Right cardiac atrium (tissue), 5 donors: ENCODE data around the gene TCOF1. TPM values are rescaled to one million over a fixed set of nuclear protein-coding genes. Genes with fewer than 3 reads are reported as not detected.

Experiments
- ATAC-seq, 2 donors: fragments of 200-7000 bp; cut with Tn5 transposase; one replicate each; pipeline versions ENCODE4 v1.8.0 to v1.9.1; 2020; ENCODE audit warnings: moderate library complexity in 2 of 2, mild to moderate bottlenecking in 1 of 2
- DNase-seq, 3 donors: peaks; one replicate each; pipeline ENCODE4 v3.0.0-alpha.2; 2020
- H3K27ac ChIP-seq: one replicate; pipeline ENCODE4 v1.5.1; 2013; ENCODE audit warnings: mild to moderate bottlenecking, low read length, control low read depth, moderate library complexity
- H3K27me3 ChIP-seq: one replicate; pipeline ENCODE4 v1.6.1; 2013; ENCODE audit not compliant: control insufficient read depth, insufficient read depth
- H3K4me1 ChIP-seq: one replicate; pipeline ENCODE4 v1.6.1; 2013; ENCODE audit warnings: low read length; ENCODE audit not compliant: control insufficient read depth, insufficient read depth
- H3K4me3 ChIP-seq: one replicate; pipeline ENCODE4 v1.5.1; 2013; ENCODE audit warnings: low read length, control low read depth
- H3K9me3 ChIP-seq: one replicate; pipeline ENCODE4 v1.6.1; 2013; ENCODE audit warnings: low read length; ENCODE audit not compliant: control insufficient read depth
- WGBS: extraction: QIAGEN DNeasy Blood & Tissue Kit; methylation state at CpG from one replicate; pipeline ENCODE4 v1.1.7; 2013; 5-methylcytosine and 5-hydroxymethylcytosine counted together
- intact Hi-C, 4 donors: fragments of 100-400 bp; cut with DNase I; formaldehyde crosslinking; loops; one replicate each; pipeline versions ENCODE4 v1.11.0 to v1.14.0; 2022 to 2023
- polyA plus RNA-seq: library from polyadenylated mRNA; stranded (reverse); fragments of 200-250 nt; gene quantifications from one replicate; pipeline ENCODE4 v1.2.3, GENCODE V29; 2013
- total RNA-seq, 4 donors: library from RNA; stranded (reverse); fragmentation: NEBNext Ultra II Directional; extraction: Animal tissue kit (Norgen Biotek cat#: 25700); gene quantifications; one replicate each; pipeline ENCODE4 v1.2.1, GENCODE V29; 2021
- donor health status: healthy with polysubstance abuse.
- donor health status: DM: no; HTN: yes; CAD: no.
- donor health status: DM: no; HTN: no; CAD: no.
- donor health status: DM: no; HTN: yes; CAD: no; lungs with severe emphysema.
- donor health status: DM: yes; HTN: yes; CAD: no.

Gene TCOF1
- total and polyA plus RNA-seq, 5 donors, result 11.9 to 22.7 (median 16.6) TPM

- H3K27ac ChIP-seq, result no peak overlapping the region
- H3K4me3 ChIP-seq, result no peak overlapping the region
- H3K4me1 ChIP-seq, result no peaks in the 10 kb centered on the region
- 84% methylated on average over 7 of the region's 7 CpGs for WGBS
- intact Hi-C loops, result loop anchor here in 1 of 4 donors (10.0 kb wide), 1 partner anchor 66 kb away; no protein-coding TSS in a partner anchor
- DNase-seq (no peak), ATAC-seq (no peak)
- no peaks in the 10 kb centered on the region for H3K9me3 ChIP-seq
- H3K27me3 ChIP-seq, result no peaks in the 10 kb centered on the region
Observed at GRCh38 chr5:150340614-150341255, 16.8 kb upstream of the TCOF1 start.

DNA sequence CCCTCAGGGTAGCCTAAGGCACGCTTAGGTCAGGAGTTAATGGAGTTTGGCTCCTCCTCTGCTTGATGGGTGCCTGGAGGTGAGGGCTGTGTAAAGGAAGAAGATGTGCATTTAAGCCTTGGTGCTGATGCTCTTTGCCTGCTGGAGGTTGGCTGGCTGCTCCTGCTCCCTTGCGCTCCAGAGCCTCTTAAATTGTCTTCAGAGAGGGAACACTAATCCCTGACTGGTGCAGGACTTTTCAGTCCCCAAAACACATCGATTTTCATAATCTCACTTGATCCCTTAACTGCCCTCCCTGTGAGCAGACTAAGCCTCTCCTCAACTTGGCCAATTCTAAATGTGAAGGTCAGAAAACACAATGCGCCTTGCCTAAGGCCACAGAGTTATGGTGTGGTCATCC, 16.2 kb upstream of the TCOF1 start:
- ATAC-seq, result no peak
- Histone ChIP-seq H3K9me3 (no peaks in the 10 kb centered on the region), H3K4me1 (no peaks in the 10 kb centered on the region), H3K27ac (no peak overlapping the region), H3K27me3 (no peaks in the 10 kb centered on the region), H3K4me3 (no peak overlapping the region)
- WGBS, result 83% methylated on average over 4 of the region's 4 CpGs
- DNase-seq, result no peak
- intact Hi-C loops, result loop anchor here in 1 of 4 donors (10.0 kb wide), 1 partner anchor 67 kb away; no protein-coding TSS in a partner anchor

- DNase-seq (no peak), ATAC-seq (no peak)
- H3K9me3 ChIP-seq, result no peaks in the 10 kb centered on the region
- H3K4me1 ChIP-seq, result no peaks in the 10 kb centered on the region
- WGBS, result 94% methylated on average over 1 of the region's 1 CpG
- no peaks in the 10 kb centered on the region for H3K27me3 ChIP-seq
- intact Hi-C loops, result loop anchor here in 1 of 4 donors (10.0 kb wide), 1 partner anchor 67 kb away; no protein-coding TSS in a partner anchor
- H3K4me3 ChIP-seq, result no peak overlapping the region
- no peak overlapping the region for H3K27ac ChIP-seq
Observed at GRCh38 chr5:150341989-150342388, 15.5 kb upstream of the TCOF1 start.

DNA sequence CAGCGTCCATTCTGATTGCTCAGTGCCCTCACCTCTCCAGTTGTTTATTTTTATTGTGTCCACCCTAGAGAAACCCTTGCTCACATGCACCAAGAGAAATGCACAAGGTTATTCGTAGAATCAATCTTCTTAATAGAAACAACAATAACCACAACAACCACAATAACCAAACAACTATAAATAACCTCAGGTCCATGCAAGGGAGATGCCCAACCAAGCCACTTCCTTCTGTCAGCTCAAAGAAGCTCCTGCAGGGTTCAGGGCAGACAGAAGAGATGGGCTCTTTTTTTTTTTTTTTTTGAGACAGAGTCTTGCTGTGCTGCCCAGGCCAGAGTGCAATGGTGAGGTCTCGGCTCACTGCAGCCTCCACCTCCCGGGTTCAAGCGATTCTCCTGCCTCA, 14.9 kb upstream of the TCOF1 start:
- DNase-seq (no peak), ATAC-seq (no peak)
- H3K27me3 ChIP-seq, result no peaks in the 10 kb centered on the region
- H3K4me3 ChIP-seq, result no peak overlapping the region
- H3K27ac ChIP-seq, result no peak overlapping the region
- H3K9me3 ChIP-seq, result no peaks in the 10 kb centered on the region
- no peaks in the 10 kb centered on the region for H3K4me1 ChIP-seq
- intact Hi-C loops, result loop anchor here in 1 of 4 donors (10.0 kb wide), 1 partner anchor 68 kb away; no protein-coding TSS in a partner anchor
- WGBS, result 92% methylated on average over 5 of the region's 5 CpGs

- Histone ChIP-seq H3K27me3 (no peaks in the 10 kb centered on the region), H3K27ac (no peak overlapping the region), H3K9me3 (no peaks in the 10 kb centered on the region), H3K4me1 (no peaks in the 10 kb centered on the region), H3K4me3 (no peak overlapping the region)
- 82% methylated on average over 7 of the region's 7 CpGs for WGBS
- intact Hi-C loops, result loop anchor here in 1 of 4 donors (10.0 kb wide), 1 partner anchor 69 kb away; no protein-coding TSS in a partner anchor
- no peak for DNase-seq
- ATAC-seq, result no peak
Observed at GRCh38 chr5:150343994-150344631, 13.4 kb upstream of the TCOF1 start.

GRCh38 chr5:150345716-150346115, 11.8 kb upstream of the TCOF1 start:
- intact Hi-C loops, result loop anchor here in 1 of 4 donors (10.0 kb wide), 1 partner anchor 71 kb away; no protein-coding TSS in a partner anchor
- H3K27ac ChIP-seq, result no peak overlapping the region
- H3K27me3 ChIP-seq, result no peaks in the 10 kb centered on the region
- no peaks in the 10 kb centered on the region for H3K9me3 ChIP-seq
- H3K4me1 ChIP-seq, result no peaks in the 10 kb centered on the region
- WGBS, result 76% methylated on average over 5 of the region's 5 CpGs
- no peak overlapping the region for H3K4me3 ChIP-seq
- ATAC-seq (no peak), DNase-seq (no peak)

DNA sequence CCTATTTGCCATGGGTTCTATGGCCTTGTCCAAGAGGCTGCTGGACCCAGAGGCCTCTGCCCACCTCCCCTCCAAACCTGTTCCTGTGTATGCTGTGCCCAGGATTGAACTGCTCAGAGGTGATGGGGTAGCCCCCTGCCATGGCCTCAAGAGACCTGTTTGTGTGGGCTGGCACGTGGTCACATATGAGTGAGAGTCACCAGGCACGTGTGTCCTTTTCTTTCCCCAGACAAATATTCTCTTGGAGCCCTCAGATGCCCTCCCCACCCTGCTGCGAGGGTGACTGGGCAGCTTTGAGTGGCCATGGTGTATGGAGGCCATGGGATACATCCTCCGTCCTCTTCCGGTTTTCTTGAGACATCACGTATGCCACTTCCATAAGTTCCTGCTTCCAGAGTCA, 10.9 kb upstream of the TCOF1 start:
- Histone ChIP-seq H3K4me1 (no peaks in the 10 kb centered on the region), H3K9me3 (no peaks in the 10 kb centered on the region), H3K27ac (no peak overlapping the region), H3K27me3 (no peaks in the 10 kb centered on the region), H3K4me3 (no peak overlapping the region)
- 83% methylated on average over 6 of the region's 6 CpGs for WGBS
- intact Hi-C loops, result loop anchor here in 1 of 4 donors (10.0 kb wide), 1 partner anchor 72 kb away; no protein-coding TSS in a partner anchor
- DNase-seq (no peak), ATAC-seq (no peak)

DNA sequence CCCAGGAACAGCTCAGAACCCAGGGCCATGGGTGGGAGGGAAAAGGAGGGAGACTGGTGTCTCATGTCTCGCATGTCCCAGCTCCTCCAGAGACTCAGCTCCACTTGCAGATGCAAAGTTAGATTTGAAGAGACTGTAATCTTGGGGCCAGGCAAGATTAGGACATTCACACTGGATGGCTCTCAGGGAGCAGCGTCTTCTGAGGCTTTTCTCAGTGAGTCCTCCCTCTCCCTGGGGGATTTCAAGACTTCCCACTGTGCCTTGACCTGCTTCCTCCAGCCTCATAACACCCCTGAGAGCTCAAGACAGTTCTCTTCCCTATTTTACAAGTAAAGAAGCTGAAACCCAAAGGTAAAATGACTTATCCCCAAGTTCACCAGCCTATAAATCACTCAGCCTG, 10.5 kb upstream of the TCOF1 start:
- H3K27ac ChIP-seq, result no peak overlapping the region
- H3K4me3 ChIP-seq, result no peak overlapping the region
- H3K27me3 ChIP-seq, result no peaks in the 10 kb centered on the region
- intact Hi-C loops, result loop anchor here in 1 of 4 donors (10.0 kb wide), 1 partner anchor 72 kb away; no protein-coding TSS in a partner anchor
- DNase-seq (no peak), ATAC-seq (no peak)
- H3K4me1 ChIP-seq, result no peaks in the 10 kb centered on the region
- no peaks in the 10 kb centered on the region for H3K9me3 ChIP-seq
- 92% methylated on average over 2 of the region's 2 CpGs for WGBS

- Histone ChIP-seq H3K4me1 (no peaks in the 10 kb centered on the region), H3K27me3 (no peaks in the 10 kb centered on the region), H3K4me3 (no peak overlapping the region), H3K27ac (no peak overlapping the region), H3K9me3 (no peaks in the 10 kb centered on the region)
- no peak for ATAC-seq
- no peak for DNase-seq
- 75% methylated on average over 9 of the region's 9 CpGs for WGBS
- intact Hi-C loops, result loop anchor here in 1 of 4 donors (10.0 kb wide), 1 partner anchor 73 kb away; no protein-coding TSS in a partner anchor
Observed at GRCh38 chr5:150347451-150347850, 10.0 kb upstream of the TCOF1 start.

- intact Hi-C loops, result loop anchor here in 2 of 4 donors (10.0 kb wide), 3 partner anchors 75 to 225 kb away; partner anchors contain the start of gene RPS14 (in 1 of the 2)
- no peak overlapping the region for H3K27ac ChIP-seq
- H3K4me3 ChIP-seq, result no peak overlapping the region
- no peaks in the 10 kb centered on the region for H3K27me3 ChIP-seq
- H3K4me1 ChIP-seq, result no peaks in the 10 kb centered on the region
- no peak for DNase-seq
- WGBS, result 86% methylated on average over 6 of the region's 6 CpGs
- H3K9me3 ChIP-seq, result no peaks in the 10 kb centered on the region
- no peak for ATAC-seq
Observed at GRCh38 chr5:150349681-150350275, 7.7 kb upstream of the TCOF1 start.
